HepG2 (cell line): Measurements from ENCODE around the gene AP4M1. TPM values are rescaled to one million over a fixed set of nuclear protein-coding genes. Genes with fewer than 3 reads are reported as not detected.
A peak's percentile ranks its signal among the peaks of the same experiment; 100 is the strongest.

Experiments used
- ARHGAP35 ChIP-seq: sonication (generic); formaldehyde crosslinking; IDR thresholded peaks from 2 replicates; pipeline ENCODE4 v1.9.0; 2022; ENCODE audit warnings: mild to moderate bottlenecking, inconsistent platforms, moderate library complexity, missing genetic modification reagents, borderline replicate concordance
- PBX2 ChIP-seq: IDR thresholded peaks from 2 replicates; pipeline ENCODE4 v1.6.1; 2016; ENCODE audit warnings: control low read depth
- ZBTB42 ChIP-seq: sonication (generic); formaldehyde crosslinking; IDR thresholded peaks from 2 replicates; pipeline ENCODE4 v1.5.0; 2020; ENCODE audit warnings: mild to moderate bottlenecking, missing genetic modification reagents
- ZBTB7A ChIP-seq: sonication (generic); formaldehyde crosslinking; IDR thresholded peaks from 2 replicates; pipeline ENCODE4 v1.8.0; 2022; ENCODE audit warnings: mild to moderate bottlenecking, missing genetic modification reagents
- ZNF180 ChIP-seq: sonication (generic); formaldehyde crosslinking; IDR thresholded peaks from 2 replicates; pipeline ENCODE4 v1.4.0; 2020; ENCODE audit warnings: low read depth, missing genetic modification reagents, borderline replicate concordance
- ZNF256 ChIP-seq: sonication (generic); formaldehyde crosslinking; conservative IDR thresholded peaks from 2 replicates; pipeline ENCODE4 v1.4.0; 2020; ENCODE audit warnings: missing genetic modification reagents
- ZNF333 ChIP-seq: sonication (generic); formaldehyde crosslinking; IDR thresholded peaks from 2 replicates; pipeline ENCODE4 v1.4.0; 2020; ENCODE audit warnings: mild to moderate bottlenecking, missing genetic modification reagents, borderline replicate concordance
- ZNF510 ChIP-seq: sonication (generic); formaldehyde crosslinking; IDR thresholded peaks from 2 replicates; pipeline ENCODE4 v1.4.0; 2020; ENCODE audit warnings: low read depth, mild to moderate bottlenecking, missing genetic modification reagents
- ZNF616 ChIP-seq: sonication (generic); formaldehyde crosslinking; IDR thresholded peaks from 2 replicates; pipeline ENCODE4 v1.5.0; 2020; ENCODE audit warnings: low read depth, mild to moderate bottlenecking, missing genetic modification reagents
- ZNF776 ChIP-seq: sonication (generic); formaldehyde crosslinking; IDR thresholded peaks from 2 replicates; pipeline ENCODE4 v1.4.0; 2020; ENCODE audit warnings: mild to moderate bottlenecking, missing genetic modification reagents
- ZNF777 ChIP-seq: sonication (generic); formaldehyde crosslinking; IDR thresholded peaks from 2 replicates; pipeline ENCODE4 v1.4.0; 2020; ENCODE audit warnings: missing genetic modification reagents
- ZNF788 ChIP-seq: sonication (generic); formaldehyde crosslinking; IDR thresholded peaks from 2 replicates; pipeline ENCODE4 v1.5.0; 2020; ENCODE audit warnings: mild to moderate bottlenecking, missing genetic modification reagents, borderline replicate concordance
- polyA plus RNA-seq, 8 experiments: library from polyadenylated mRNA; depleted of rRNA in 3 of 8; stranded (reverse) in 7 of 8; unstranded in 1 of 8; fragments of >200 nt; fragmentation: Illumina TruSeq in 4 of 8; extraction: Trizol in 4 of 8; gene quantifications; 2 replicates each; pipeline versions ENCODE4 v1.2.1 to v1.2.3, GENCODE V29; 2011 to 2016; ENCODE audit warnings: low read depth in 4 of 8, missing spikeins in 1 of 8, mixed read lengths in 1 of 8; ENCODE audit not compliant: insufficient read depth in 1 of 8
- total RNA-seq, 5 experiments: library from RNA; depleted of rRNA; stranded (reverse); fragments of >200 nt; fragmentation: Illumina TruSeq; extraction: Trizol; gene quantifications; 2 replicates each; pipeline ENCODE4 v1.2.3, GENCODE V29; 2016; ENCODE audit warnings: low read depth in 1 of 5
- TF ChIP-seq, protein P1 (sequence below), 2 experiments: sonication (generic) in 1 of 2; formaldehyde crosslinking in 1 of 2; IDR thresholded peaks; 2 replicates each; pipeline versions ENCODE4 v1.4.0 to v1.6.1; 2016 to 2020; ENCODE audit warnings: borderline replicate concordance in 1 of 2, low read depth in 1 of 2, mild to moderate bottlenecking in 1 of 2, missing genetic modification reagents in 1 of 2
- TF ChIP-seq, protein P2 (sequence below): sonication (generic); formaldehyde crosslinking; IDR thresholded peaks from 2 replicates; pipeline ENCODE4 v1.5.1; 2020; ENCODE audit warnings: missing genetic modification reagents, mild to moderate bottlenecking, borderline replicate concordance
- TF ChIP-seq, protein P3 (sequence below): sonication (generic); formaldehyde crosslinking; IDR thresholded peaks from 2 replicates; pipeline ENCODE4 v1.4.0; 2020; ENCODE audit warnings: missing genetic modification reagents; ENCODE audit errors: not compliant biosample characterization
- TF ChIP-seq, protein P4 (sequence below): IDR thresholded peaks from 2 replicates; pipeline ENCODE4 v1.6.1; 2012; ENCODE audit warnings: low read length, improper control_type of control experiment

Gene AP4M1
- total and polyA plus RNA-seq, 2 of the 13 experiments (the other 11 are each of a cell fraction or from before 2014, with no cell fraction given), result 6.3 to 9.7 TPM

- TF ChIP-seq, protein P1, sequence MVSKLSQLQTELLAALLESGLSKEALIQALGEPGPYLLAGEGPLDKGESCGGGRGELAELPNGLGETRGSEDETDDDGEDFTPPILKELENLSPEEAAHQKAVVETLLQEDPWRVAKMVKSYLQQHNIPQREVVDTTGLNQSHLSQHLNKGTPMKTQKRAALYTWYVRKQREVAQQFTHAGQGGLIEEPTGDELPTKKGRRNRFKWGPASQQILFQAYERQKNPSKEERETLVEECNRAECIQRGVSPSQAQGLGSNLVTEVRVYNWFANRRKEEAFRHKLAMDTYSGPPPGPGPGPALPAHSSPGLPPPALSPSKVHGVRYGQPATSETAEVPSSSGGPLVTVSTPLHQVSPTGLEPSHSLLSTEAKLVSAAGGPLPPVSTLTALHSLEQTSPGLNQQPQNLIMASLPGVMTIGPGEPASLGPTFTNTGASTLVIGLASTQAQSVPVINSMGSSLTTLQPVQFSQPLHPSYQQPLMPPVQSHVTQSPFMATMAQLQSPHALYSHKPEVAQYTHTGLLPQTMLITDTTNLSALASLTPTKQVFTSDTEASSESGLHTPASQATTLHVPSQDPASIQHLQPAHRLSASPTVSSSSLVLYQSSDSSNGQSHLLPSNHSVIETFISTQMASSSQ (IDR thresholded peaks at IDR 0.05; ENCODE audit: low read depth), result no peak
- TF ChIP-seq, protein P1 (CRISPR knock-in tag; IDR thresholded peaks at IDR 0.05; ENCODE audit: borderline replicate concordance), result peak; percentile 47; the same call in 1 of the 2 replicates
- TF ChIP-seq ZNF333 (CRISPR knock-in tag) (0 out of 2 replicates have a peak, but pooled peaks have one; percentile 58), ZNF616 (CRISPR knock-in tag) (no peak), ARHGAP35 (CRISPR knock-in tag) (peak; percentile 34; the same call in 1 of the 2 replicates), ZBTB7A (CRISPR knock-in tag) (no peak; the same call in 1 of the 2 replicates), ZNF777 (CRISPR knock-in tag) (no peak), ZNF776 (0 out of 2 replicates have a peak, but pooled peaks have one; percentile 35), ZBTB42 (no peak; the same call in 1 of the 2 replicates), ZNF510 (CRISPR knock-in tag) (no peak), ZNF788 (no peak; the same call in 1 of the 2 replicates), ZNF180 (CRISPR knock-in tag) (no peak), PBX2 (CRISPR knock-in tag) (peak; percentile 85), ZNF256 (CRISPR knock-in tag) (no peak)
- TF ChIP-seq, protein P2, sequence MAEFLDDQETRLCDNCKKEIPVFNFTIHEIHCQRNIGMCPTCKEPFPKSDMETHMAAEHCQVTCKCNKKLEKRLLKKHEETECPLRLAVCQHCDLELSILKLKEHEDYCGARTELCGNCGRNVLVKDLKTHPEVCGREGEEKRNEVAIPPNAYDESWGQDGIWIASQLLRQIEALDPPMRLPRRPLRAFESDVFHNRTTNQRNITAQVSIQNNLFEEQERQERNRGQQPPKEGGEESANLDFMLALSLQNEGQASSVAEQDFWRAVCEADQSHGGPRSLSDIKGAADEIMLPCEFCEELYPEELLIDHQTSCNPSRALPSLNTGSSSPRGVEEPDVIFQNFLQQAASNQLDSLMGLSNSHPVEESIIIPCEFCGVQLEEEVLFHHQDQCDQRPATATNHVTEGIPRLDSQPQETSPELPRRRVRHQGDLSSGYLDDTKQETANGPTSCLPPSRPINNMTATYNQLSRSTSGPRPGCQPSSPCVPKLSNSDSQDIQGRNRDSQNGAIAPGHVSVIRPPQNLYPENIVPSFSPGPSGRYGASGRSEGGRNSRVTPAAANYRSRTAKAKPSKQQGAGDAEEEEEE, result no peak; the same call in 1 of the 2 replicates
- TF ChIP-seq, protein P3, sequence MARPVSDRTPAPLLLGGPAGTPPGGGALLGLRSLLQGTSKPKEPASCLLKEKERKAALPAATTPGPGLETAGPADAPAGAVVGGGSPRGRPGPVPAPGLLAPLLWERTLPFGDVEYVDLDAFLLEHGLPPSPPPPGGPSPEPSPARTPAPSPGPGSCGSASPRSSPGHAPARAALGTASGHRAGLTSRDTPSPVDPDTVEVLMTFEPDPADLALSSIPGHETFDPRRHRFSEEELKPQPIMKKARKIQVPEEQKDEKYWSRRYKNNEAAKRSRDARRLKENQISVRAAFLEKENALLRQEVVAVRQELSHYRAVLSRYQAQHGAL (CRISPR knock-in tag), result no peak
- TF ChIP-seq, protein P4, sequence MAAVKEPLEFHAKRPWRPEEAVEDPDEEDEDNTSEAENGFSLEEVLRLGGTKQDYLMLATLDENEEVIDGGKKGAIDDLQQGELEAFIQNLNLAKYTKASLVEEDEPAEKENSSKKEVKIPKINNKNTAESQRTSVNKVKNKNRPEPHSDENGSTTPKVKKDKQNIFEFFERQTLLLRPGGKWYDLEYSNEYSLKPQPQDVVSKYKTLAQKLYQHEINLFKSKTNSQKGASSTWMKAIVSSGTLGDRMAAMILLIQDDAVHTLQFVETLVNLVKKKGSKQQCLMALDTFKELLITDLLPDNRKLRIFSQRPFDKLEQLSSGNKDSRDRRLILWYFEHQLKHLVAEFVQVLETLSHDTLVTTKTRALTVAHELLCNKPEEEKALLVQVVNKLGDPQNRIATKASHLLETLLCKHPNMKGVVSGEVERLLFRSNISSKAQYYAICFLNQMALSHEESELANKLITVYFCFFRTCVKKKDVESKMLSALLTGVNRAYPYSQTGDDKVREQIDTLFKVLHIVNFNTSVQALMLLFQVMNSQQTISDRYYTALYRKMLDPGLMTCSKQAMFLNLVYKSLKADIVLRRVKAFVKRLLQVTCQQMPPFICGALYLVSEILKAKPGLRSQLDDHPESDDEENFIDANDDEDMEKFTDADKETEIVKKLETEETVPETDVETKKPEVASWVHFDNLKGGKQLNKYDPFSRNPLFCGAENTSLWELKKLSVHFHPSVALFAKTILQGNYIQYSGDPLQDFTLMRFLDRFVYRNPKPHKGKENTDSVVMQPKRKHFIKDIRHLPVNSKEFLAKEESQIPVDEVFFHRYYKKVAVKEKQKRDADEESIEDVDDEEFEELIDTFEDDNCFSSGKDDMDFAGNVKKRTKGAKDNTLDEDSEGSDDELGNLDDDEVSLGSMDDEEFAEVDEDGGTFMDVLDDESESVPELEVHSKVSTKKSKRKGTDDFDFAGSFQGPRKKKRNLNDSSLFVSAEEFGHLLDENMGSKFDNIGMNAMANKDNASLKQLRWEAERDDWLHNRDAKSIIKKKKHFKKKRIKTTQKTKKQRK, result no peak
These were observed 47.3 kb downstream of the AP4M1 start, which contains the start of gene LAMTOR4 (continued) for GRCh38 chr7:100148559-100149328.
